GM21723 (cell line): ENCODE results near the gene RRM2.

ENCODE experiments used
- ATAC-seq: cut with Tn5 transposase; IDR thresholded peaks from one replicate; pipeline ENCODE4 v1.9.1; 2021; ENCODE audit warnings: mild to moderate bottlenecking, moderate library complexity; ENCODE audit not compliant: unreplicated experiment

The RRM2 gene

DNA sequence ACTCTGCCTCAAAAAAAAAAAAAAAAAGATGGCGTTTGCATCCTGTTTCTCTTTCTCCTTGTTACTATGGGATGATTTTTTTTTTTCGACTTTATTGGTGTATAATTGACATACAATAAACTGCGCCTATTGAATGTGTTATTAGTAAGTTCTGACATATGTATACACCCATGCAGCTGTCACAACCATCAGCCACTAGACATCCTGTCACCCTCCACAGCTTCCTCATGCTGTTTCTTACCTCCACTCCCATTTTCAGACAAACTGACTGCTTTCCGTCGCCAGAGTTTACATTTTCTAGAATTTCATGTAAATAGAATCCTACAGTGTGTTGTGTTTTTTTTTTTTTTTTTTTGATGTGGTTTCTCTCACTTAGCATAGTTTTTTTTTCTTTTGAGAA is 27.9 kb downstream of the RRM2 start:
- ATAC-seq, result no peak

DNA sequence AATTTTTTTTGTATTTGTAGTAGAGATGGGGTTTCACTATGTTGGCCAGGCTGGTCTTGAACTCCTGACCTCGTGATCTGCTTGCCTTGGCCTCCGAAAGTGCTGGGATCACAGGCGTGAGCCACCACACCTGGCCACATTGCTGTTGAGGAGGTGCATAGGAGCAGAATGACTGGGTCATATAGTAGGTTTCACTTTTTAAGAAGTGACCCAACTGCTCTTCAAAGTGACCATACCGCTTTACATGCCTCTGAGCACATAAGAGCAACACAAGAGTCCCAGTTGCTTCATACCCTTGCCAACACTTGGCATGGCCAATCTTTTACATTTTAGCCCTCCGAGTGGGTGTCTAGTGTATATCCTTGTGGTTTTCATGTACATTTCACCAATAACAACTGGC is 28.9 kb downstream of the RRM2 start:
- ATAC-seq, result no peak

DNA sequence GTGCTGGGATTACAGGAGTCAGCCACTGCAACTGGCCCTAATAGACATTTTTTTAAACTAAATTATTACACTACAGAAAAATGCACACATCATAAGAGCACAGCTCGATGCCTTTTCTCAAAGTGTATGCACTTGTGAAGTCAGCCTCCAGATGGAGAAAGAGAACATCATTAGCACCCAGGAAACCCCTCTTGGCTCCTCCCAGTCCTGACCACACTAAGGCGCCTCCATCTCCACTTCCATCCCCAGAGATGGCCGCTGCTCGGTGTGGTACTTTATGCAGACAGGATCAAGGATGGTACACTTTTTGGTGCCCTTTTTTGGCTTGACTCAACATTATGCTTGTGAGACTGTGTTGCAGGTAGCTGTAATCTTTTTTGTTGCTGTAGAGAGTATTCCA is 34.8 kb downstream of the RRM2 start:
- ATAC-seq, result no peak

DNA sequence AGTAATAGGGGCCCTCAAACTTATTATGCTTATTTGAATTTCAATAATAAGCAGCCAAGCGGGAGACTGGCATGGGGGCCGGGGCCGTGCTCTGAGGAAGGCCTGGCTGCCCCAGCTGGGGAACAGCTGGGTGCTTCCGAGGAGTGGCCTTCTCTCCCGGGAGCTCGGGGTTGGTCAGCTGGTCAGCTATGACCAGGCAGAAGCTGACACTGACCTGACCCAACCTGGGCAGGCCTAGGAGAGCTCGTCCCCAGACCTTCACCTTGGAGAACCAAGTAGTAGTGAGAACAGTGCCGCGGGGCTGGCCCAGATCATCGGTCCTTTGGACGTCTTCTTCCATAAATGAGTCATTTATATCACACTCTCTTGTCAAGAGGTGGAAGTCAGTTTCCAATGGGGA is 36.1 kb downstream of the RRM2 start:
- ATAC-seq, result no peak

DNA sequence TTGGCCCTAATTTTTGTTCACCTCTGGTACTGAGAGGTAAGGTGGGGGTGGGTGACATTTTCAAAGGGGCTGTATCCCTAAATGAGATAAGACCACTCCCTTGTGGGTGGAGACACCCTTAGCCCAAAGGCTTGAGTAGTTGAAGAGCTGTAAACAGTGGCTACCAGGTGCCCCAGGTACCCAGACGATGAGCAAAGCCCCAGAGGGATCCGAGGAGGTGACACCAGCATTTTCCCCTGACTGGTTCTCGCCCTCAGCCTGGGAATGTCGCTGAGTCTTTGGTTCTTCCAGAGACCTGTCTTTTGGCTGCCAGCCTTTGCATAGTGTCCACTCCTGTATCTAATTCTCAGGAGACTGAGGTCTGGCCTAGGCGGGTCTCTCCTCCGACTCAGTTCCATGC is 36.5 kb downstream of the RRM2 start:
- ATAC-seq, result no peak

DNA sequence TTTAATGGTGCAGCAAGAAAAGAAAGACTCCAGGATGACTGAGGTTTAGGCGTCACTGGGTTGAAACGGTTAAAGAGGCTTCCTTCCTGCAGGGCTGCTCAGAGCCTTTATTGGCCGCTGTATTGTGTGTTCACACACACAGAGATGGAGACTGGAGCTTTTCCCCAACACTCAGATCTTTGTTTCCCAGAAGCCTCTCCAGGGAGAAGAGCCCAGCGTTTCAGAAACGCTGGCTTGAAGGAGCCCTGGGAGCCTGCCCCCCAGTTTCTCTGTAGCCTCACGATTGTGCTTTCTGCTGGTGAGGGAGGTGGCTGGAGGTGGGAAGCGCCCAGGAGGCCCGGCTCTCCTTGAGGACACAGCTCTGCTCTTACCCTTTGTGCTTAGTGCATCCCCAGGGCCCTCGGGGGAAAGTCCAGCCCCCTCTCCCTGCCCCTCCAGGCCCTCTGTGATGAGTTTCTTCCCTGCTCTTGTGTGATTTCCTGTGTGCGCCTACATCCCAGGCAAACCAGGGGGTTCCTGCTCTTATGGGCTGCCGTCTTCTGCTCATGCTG is 37.1 kb downstream of the RRM2 start:
- ATAC-seq, result no peak

DNA sequence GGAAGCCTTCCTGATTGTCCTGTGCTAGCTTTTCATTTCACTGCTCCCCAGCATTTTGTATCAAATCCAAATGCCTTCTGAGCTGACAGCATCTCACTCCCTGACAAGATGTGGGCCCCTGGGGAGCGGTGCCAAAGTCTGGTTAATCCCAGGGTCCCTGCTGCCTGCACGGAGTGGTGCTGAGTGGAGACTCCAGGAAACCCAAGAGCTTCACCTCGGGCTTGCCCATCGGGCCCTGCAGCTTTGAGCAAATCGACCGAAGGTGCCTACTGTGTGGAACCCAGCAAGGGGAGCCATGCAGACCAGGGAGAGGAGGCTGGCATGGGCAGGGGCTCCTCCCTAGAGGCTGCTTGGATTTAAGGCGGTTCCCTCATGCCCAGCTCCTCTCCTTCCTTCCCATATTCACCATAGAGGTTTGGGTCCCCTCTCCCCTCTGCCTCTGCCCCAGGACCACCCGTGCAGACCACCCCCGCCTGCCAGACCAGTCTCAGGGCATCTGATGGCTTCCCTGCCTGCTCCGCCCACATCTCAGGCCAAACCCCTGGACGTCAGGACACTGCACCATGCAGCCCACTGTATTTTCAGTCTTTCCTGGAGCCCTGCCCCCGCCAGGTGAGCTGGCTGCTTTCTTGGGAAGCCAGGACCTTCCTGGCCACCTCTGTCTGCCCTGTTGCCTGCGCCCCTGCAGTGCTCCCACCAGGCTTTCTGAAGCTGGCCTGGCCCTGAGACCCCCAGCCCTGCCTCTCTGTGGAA is 37.8 kb downstream of the RRM2 start:
- no peak for ATAC-seq

DNA sequence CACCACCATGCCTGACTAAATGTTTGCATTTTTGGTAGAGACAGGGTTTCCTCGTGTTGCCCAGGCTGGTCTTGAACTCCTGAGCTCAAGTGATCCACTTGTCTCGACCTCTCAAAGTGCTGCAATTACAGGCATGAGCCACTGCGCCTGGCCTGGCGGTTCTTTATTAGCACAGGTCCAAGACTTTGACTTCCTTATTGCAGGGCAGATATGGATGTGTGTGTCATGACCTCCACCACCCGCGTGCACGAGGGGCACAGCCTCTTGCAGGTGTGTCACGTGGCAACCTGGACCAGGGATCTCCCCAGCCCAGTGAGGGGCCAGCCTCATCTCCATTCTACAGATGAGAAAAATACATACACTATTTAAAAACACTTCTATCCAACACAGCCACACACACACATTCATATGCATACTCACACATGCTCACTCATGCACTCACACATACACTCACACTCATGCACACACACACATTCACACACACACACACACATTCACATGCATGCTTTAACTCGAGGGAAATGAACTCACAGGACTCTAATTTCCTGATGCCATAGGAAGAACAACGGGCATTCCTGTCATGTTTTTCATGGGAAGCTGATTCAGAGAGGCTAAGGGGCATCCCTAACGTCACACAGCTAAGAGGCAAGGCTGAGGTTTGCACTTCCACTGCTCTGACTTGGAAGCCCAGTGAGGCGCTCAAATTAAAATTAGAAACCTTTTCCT is 38.8 kb downstream of the RRM2 start:
- ATAC-seq, result no peak

DNA sequence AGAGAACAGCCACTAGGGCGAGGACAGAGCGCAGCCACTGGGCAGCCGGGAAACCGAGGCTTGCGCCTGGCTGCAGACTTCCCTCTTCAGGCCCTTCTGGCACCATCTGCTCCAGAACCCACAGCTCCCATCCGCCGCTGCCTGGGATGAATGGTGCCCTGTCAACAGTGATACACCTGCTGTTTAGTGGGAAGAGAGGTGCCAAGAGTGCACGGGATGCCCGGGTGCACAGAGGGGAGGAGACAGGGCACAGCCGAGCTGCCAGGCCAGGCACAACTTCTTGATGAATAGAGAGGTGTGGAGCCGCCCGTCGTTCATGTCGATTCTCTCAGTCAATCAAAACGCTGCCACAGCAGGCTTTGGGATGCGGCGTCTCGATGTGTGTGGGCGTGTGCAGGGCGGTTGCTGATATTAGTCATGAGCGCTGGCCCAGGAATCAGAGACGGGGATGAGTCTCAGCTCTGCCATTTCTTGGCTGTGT is 39.5 kb downstream of the RRM2 start:
- no peak for ATAC-seq

DNA sequence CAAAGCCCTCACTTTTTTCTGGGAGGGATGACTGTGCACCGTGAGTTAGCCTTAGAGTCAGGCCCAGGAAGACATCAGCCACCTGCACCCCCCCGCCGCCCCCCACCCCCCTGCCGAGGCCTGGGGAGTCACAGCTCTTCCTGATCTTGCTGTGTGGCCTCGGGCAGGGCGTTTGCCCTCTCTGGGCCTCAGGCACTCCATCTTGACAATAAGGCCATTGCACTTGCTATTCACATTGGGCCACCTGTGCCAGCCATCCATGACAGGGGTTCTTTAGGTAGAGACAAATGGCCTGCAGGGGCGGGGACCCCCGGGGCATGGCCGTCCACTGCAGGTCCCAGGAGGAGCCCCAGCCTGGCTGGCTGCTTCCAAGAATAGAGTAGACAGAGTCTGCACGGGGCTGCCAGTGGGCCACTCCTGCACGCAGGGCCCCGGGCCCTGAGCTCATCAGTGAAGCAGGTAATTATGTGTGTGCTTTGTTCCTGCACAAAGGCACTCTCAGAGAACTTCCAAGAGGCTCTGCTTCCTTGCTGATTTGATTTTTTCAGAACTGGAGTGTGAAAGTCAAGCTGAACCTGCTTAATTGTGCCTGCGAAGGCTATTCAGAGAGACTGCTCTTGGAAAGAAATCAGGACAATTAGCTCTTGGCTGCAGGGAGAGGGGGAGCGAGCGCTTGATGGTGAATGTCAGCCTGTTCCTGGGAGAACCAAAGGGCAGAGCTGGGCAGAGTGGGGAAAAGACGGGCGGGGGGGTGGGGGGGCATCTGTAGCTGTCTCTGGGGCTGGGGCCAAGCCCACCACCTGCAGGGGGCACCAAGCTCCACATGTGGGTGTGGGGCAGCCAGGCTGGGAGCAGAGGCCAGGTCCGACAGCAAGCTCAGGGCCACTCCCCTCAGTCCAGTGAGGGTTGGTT is 40.3 kb downstream of the RRM2 start:
- ATAC-seq, result no peak

DNA sequence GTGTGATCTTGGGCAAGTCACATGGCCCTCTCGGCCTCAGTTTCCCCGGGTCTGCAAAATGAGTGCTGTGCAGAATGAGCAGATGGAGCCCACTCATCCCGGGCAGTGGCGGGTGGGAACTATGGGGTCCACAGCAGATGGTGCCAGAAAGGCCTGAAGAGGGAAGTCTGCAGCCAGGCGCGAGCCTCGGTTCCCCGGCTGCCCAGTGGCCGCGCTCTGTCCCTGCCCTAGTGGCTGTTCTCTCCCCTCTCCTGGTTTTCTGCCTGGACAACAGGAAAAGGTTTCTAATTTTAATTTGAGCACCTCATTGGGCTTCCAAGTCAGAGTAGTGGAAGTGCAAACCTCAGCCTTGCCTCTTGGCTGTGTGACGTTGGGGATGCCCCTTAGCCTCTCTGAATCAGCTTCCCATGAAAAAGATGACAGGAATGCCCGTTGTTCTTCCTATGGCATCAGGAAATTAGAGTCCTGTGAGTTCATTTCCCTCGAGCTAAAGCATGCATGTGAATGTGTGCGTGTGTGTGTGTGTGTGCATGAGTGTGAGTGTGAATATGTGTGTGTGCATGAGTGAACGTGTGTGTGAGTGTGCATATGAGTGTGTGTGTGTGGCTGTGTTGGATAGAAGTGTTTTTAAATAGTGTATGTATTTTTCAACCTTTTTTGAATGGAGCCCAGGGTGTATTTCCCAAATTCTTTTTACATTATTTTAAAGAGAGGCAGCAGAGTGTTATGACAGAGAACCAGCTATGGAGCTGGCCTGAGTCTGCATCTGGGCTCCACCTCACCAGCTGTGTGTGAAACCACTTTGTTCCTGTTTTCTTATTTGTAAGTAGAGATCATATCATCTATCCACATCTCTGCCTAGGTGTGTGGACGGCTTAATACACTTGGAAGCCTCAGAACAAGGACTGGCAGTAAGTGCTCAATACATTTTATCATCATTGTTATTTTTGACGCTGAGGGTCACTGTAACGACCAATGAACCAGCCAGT is 41.3 kb downstream of the RRM2 start:
- no peak for ATAC-seq

DNA sequence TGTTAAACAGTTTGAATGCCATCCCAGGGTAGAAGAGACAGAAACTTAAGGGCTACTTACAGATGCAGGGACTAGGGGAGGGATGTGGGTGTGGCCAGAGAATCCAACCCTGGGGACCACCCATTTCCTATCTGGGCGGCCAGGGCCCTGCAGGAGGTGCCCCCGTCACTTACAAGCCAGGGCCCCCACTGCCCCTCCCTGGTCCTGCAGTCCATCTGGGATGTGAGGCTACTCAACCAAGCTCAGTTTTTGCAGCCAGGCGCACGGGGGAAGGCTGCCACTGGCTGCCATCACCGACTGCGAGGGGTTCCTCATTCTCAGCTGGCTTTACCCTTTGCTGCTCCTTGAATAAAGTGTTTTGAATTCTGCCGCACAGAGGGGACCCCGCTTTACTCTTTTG is 42.1 kb downstream of the RRM2 start:
- ATAC-seq, result no peak

DNA sequence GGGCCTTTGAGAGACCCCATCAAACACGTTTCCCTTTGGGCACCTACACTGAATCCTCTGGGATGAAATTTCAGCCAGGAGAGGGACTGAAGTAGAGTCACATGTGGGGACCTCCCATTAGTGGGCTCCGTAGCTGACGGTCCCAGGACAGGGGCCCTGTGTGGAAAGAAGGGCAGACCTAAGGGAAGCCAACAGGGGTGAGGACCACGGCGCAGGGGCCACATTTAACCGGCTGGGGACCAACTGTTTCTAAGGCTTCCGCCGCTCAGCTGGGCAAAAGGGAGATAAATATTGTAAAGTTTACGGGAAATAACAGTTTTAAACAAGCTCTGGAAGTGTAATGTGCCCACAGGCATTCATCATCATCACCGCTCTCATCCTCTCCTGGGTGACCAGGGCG is 42.7 kb downstream of the RRM2 start:
- no peak for ATAC-seq

DNA sequence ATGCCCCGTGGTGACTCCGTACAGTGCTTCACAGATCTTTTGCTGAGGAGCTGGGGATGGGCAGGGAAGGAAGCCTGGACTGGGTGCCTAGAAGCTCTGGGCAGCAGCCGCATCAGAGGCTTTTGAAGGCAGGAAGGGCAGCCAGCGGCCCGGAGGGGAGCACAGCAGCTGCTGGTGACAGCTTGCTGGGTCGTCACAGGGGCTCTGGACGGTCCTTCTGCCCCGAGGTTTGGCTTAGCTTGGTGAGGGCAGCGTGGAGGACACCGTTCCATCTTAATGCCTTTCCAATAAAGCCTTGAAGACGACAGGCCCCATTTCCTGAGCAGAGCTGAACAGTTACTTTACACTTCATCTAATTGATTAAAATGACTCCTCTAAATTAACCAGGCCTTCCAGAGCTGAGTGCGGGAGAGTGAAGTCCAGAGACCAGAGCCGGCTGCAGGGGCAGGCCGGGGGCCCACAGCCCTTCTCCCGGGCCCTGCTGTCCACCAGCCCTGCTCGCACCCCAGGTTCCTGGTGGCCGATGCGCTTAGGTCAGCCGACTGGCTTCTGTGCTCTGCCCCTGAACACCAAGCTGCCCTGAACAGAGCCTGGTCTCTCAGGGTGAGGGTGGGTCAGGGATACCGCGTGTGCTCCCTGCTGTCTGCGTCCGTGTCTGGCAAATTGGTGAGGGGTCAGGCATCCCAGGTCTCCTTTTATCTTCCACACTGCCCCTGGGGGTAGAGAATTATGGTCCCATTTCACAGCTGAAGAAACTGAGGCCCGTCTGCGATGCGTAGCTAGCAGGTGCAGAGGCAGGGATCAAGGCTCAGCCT is 43.5 kb downstream of the RRM2 start:
- ATAC-seq, result no peak

DNA sequence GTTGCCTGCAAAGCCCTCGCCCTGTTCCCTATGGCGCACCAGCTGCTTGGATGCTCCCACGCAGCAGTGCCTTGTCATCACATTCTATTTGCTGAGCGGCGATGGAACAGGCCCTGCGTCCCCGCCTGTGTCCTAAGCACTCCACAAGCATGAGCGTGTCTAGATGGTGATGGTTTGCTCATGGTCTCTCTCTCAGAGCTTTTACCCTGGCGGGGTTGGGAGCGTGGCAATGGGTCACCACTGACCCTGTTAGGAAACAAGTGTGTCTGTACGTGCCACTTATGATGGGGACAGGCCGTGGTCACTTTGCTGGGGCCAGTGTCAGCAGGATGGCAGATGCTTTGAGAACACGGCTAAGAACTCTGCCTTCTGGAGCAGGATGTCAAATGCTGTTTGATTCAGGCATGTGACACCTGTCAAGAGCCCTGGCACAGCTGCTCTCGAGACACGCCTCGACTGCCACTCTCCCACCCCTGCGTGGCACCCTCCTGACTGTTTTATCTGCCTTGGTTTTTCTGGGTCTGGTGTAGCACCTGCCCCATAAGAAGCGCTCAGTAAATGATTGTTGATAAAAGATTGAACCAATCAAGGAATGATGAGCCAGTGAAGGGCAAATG is 44.2 kb downstream of the RRM2 start:
- no peak for ATAC-seq

DNA sequence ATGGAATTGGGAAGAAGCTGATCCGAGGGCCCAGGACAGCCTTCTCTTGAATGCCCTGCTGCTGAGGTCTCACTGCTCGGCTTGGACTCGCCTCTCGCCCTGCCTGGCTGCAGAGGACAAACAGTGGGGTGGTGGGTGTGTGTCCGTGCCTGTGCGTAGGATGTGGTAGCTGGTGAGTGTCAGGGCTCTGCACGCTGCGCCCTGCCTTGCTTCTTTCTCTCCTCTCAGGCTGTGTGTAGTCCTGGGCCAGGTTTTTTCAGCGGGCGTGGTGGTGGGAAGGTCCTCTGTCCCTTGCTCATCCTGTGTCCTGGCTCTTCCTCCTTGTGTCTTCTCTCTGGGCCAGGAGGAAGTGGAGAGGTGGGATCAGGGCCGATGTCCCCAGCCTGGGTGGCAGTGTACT is 44.8 kb downstream of the RRM2 start:
- ATAC-seq, result no peak

DNA sequence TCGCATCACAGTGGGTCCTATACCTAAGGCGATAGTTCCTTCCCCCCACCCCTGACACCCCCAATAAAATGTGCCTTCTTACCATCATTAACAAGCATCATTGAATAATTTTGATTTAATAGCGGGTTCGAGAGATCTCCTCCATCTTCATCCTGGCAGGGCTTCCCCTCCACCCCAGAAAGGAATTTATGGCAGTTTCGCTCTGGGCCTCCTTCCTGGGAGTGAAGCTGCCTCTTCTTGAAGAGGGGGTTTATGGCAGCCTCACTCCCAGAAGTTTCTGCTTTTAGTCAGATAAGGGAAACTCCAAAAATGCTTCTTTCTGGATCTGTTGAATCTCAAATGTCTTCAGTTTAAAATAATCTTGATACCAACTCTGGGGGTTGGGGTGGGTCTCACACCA is 45.7 kb downstream of the RRM2 start:
- ATAC-seq, result no peak

DNA sequence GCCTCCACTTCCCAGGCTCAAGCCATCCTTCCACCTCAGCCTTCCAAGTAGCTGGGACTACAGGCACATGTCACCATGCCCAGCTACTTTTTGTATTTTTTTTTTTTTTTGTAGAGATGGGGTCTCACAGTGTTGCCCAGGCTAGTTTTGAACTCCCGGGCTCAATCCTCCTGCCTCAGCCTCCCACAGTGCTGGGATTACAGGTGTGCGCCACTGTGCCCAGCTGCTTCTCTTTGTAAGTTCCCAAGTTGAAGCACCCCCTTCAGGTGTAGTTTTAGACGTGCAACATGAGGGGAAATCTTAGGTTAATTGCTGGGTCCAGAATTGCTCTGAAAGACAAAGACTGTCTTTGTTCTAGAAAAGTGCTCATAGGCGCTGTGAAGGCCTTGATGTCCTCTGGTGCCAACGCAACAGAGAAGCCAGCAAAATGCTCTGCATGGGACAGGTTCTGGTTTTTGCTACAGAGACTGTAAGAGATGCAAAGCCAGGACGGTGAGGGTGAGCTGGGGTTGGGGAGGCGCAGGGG is 46.6 kb downstream of the RRM2 start:
- ATAC-seq, result no peak
